AG10803 (cell line): ENCODE measurements around the gene FNDC11.
A peak's percentile ranks its signal among the peaks of the same experiment; 100 is the strongest.

Experiments used
- DNase-seq: peaks from one replicate; pipeline ENCODE4 v3.0.0; 2010; ENCODE audit warnings: low read depth
- H3K4me3 ChIP-seq: 2 replicates; pipeline ENCODE4 v1.5.1; 2011; ENCODE audit warnings: mild to moderate bottlenecking, low read length, control low read depth
- TF ChIP-seq, protein P1 (sequence below): conservative IDR thresholded peaks from 2 replicates; pipeline ENCODE4 v1.5.1; 2011; ENCODE audit warnings: mild to moderate bottlenecking, low read length, control low read depth, inconsistent platforms

FNDC11 gene

GRCh38 chr20:63572071-63572787 is 18.3 kb downstream of the FNDC11 start:
- TF ChIP-seq, protein P1, sequence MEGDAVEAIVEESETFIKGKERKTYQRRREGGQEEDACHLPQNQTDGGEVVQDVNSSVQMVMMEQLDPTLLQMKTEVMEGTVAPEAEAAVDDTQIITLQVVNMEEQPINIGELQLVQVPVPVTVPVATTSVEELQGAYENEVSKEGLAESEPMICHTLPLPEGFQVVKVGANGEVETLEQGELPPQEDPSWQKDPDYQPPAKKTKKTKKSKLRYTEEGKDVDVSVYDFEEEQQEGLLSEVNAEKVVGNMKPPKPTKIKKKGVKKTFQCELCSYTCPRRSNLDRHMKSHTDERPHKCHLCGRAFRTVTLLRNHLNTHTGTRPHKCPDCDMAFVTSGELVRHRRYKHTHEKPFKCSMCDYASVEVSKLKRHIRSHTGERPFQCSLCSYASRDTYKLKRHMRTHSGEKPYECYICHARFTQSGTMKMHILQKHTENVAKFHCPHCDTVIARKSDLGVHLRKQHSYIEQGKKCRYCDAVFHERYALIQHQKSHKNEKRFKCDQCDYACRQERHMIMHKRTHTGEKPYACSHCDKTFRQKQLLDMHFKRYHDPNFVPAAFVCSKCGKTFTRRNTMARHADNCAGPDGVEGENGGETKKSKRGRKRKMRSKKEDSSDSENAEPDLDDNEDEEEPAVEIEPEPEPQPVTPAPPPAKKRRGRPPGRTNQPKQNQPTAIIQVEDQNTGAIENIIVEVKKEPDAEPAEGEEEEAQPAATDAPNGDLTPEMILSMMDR = no peak
- DNase-seq = no peak
- H3K4me3 ChIP-seq = no peak overlapping the region

DNA sequence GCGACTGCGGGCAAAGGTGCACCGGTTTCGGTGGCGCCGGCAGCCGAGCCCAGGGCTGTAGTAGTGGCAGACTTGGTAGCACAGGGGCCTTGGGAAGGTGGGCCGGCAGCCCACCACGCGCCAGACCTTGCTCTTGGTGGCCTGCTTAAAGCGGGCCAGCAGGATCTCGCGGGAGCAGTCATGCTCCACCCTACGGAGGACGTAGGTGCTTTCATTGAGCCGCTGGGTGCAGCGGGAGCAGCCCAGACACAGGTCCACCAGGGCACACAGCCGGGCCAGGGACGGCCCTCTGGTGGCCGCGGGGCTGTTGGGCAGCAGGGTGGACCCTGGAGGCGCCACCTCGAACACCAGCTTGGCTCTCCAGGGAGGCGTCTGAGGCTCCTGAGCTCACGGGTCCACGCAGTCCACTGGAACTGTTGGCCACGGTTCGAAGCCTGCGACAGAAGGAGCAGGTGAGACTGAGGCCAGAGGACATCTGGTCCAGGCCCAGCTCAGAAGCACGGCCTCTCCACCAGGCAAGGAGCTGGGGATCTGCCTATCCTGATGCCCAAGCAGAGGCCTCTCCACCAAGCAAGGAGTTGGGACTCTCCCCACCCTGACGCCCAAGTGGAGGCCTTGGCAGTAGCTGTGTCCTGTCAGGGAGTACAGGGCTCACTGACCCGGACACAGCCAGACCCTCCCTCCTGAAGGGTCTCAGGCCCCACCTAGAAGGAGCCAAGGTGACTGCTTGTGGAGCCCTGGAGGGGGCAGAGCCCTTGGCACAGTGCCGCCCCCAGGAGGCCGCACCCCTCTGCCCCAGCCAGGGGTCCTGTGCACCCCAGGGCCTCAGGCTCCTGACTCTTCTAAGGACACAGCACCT is 19.1 kb downstream of the FNDC11 start:
- no peak for DNase-seq
- TF ChIP-seq, protein P1 = peak; percentile 18
- peak overlapping the region; percentile 87 for H3K4me3 ChIP-seq

- DNase-seq = no peak
- TF ChIP-seq, protein P1 = no peak
- H3K4me3 ChIP-seq = peak overlapping the region; percentile 87
Observed at GRCh38 chr20:63573647-63574131, 19.7 kb downstream of the FNDC11 start.

DNA sequence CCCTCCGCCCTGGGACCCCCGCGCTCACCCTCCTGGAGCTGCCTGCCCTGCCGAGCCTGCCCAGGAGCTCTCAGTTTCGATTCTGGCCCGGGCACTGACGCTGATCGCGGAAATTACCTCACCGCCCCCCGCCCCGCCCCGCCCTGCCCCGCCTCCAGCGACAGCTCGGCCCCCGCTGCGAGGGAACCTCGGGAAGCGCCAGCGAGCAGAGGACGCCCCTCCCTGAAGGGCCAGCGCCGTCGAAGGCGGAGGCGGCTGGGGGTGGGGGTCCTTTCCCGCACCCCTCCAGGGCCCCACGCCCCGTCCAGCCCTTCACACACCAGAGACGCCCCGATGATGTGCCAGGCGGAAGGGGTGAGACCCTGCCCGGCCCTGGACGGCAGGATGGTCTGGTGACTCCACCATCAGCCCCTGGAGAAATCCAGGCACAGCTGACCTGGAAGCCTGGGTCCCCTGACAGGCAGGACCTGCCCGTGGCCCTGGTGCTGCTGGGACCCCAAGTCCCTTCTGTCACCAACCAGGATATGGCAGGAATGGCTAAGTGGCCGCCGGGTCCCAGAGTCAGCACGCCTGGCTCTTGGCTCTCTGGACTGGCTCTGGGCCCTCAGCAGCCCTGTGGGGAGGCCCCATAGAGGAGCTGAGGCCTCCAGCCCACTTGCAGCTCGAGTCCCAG is 20.3 kb downstream of the FNDC11 start, which contains the start of gene HELZ2:
TSS of gene HELZ2 (minus strand) at position 84 of the 673 bp plus-strand sequence. CDS start 1,854 bp downstream, outside the sequence.
- DNase-seq = peak; percentile 56
- H3K4me3 ChIP-seq = peak within 1 kb of the TSS; percentile 87
- TF ChIP-seq, protein P1 = no peak

- TF ChIP-seq, protein P1 = no peak
- no peak for DNase-seq
- H3K4me3 ChIP-seq = no peak overlapping the region; the same call in 1 of the 2 replicates
Observed at GRCh38 chr20:63574829-63575743, 21.1 kb downstream of the FNDC11 start.

DNA sequence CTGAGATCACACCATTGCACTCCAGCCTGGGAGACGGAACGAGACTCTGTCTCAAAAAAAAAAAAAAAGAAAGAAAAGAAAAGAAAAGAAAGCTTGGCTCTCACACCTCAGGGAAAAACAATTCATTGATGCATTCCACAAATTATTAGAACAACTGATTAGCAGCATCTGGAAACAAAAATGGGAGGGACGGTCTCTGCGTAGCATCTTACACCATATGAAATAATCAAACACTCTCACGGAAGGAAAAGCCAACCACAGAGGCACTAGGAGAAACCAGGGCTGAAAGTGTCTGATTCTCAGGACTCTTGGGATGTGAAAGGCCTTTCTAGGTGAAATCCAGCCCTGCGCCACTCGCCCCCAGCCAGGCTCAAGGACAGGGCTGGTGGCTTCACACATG is 22.4 kb downstream of the FNDC11 start:
- H3K4me3 ChIP-seq = no peak overlapping the region
- TF ChIP-seq, protein P1 = no peak
- peak; percentile 63 for DNase-seq
